ENCODE measurements around the gene KRTAP5-8. TPM values are rescaled to one million over a fixed set of nuclear protein-coding genes. Genes with fewer than 3 reads are reported as not detected.

The KRTAP5-8 gene
- total RNA-seq, 1 experiment from 2014 or later = not detected

DNA sequence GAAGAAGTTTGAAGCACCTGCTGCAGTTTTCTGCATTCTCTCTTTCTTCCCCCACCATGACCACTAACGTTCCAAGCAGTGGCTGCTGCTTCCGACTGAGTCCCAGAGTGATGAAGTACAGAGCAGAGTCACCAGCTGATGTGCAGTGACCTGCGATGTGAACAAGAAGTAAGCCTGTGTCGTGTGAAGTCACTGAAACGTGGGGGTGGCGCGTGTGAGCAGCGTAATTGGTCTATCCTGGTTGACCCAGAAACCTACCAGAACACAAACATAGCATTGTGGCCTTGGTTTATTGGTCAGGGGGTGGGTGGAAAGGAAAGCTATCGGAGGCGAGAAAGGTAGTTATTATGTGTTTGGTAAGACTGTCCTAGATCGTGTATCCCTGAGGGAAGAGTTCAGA, 7.2 kb upstream of the KRTAP5-8 start:
- Histone ChIP-seq H3K14ac (ENCODE audit: insufficient read depth, low read length) (no peak overlapping the region), H3K4me2 (ENCODE audit: insufficient read depth, insufficient read length, low read length) (no peak overlapping the region)

More for the DNA sequence above, 7.2 kb upstream of the KRTAP5-8 start:
- Histone ChIP-seq H2AK5ac (ENCODE audit: insufficient read length, low read length) (no peak overlapping the region), H3K56ac (ENCODE audit: insufficient read length, low read depth, low read length) (no peak overlapping the region), H3K23me2 (ENCODE audit: insufficient read length, low read depth, low read length, poor library complexity, severe bottlenecking) (no peaks in the 10 kb centered on the region), H2BK15ac (ENCODE audit: low read depth, low read length) (no peak overlapping the region), H3K9ac (ENCODE audit: extremely low read depth, insufficient read length, low read length) (no peak overlapping the region), H3K27ac (ENCODE audit: insufficient read length, low read depth, low read length) (no peak overlapping the region), H3K27me3 (ENCODE audit: insufficient read depth, low read length) (no peaks in the 10 kb centered on the region), H3K23ac (ENCODE audit: insufficient read length, low read depth, low read length) (no peak overlapping the region), H2AFZ (ENCODE audit: low read length) (no peak overlapping the region), H2BK5ac (ENCODE audit: insufficient read length, low read length) (no peak overlapping the region), H3K4me1 (ENCODE audit: insufficient read depth, low read length) (no peaks in the 10 kb centered on the region), H2BK120ac (ENCODE audit: low read depth, low read length, poor library complexity, severe bottlenecking) (no peak overlapping the region), H3K18ac (ENCODE audit: insufficient read length, low read depth, low read length) (no peak overlapping the region), H3T11ph (ENCODE audit: low read length) (no peak overlapping the region), H4K20me1 (ENCODE audit: control insufficient read depth, insufficient read depth, insufficient read length) (no peaks in the 10 kb centered on the region), H4K91ac (ENCODE audit: insufficient read length, low read depth, low read length) (no peak overlapping the region), H2BK20ac (ENCODE audit: low read depth, low read length, poor library complexity, severe bottlenecking) (no peak overlapping the region), H3K79me1 (ENCODE audit: insufficient read depth, low read depth, low read length, poor library complexity, severe bottlenecking) (no peaks in the 10 kb centered on the region), H3K9me3 (ENCODE audit: control insufficient read depth, low read depth, low read length) (no peaks in the 10 kb centered on the region), H3K79me2 (ENCODE audit: insufficient read depth, low read length) (no peaks in the 10 kb centered on the region), H2BK12ac (ENCODE audit: insufficient read length, low read depth, low read length) (no peak overlapping the region), H4K8ac (replicated peaks; ENCODE audit: insufficient read length, low read depth, low read length) (no peak overlapping the region), H4K5ac (ENCODE audit: insufficient read length, low read depth, low read length) (no peak overlapping the region), H3K4ac (ENCODE audit: low read depth, low read length) (no peak overlapping the region)
- WGBS (ENCODE audit: extremely low coverage, insufficient read length, low lambda C conversion rate) = no CpG with 5 or more reads among the region's 11 CpGs
- Mint-ChIP-seq H3K27ac (no peak overlapping the region), H3K9me3 (no peaks in the 10 kb centered on the region), H3K36me3 (ENCODE audit: insufficient read depth in 1 of 3, low read depth in 3 of 3) (no peaks in the 10 kb centered on the region), H3K27me3 (ENCODE audit: low read depth) (peaks cover 8% of the 10 kb centered on the region), H3K4me3 (no peak overlapping the region), H3K4me1 (no peaks in the 10 kb centered on the region; a peak in 1 of 4 replicates)
- TF ChIP-seq, protein P1, sequence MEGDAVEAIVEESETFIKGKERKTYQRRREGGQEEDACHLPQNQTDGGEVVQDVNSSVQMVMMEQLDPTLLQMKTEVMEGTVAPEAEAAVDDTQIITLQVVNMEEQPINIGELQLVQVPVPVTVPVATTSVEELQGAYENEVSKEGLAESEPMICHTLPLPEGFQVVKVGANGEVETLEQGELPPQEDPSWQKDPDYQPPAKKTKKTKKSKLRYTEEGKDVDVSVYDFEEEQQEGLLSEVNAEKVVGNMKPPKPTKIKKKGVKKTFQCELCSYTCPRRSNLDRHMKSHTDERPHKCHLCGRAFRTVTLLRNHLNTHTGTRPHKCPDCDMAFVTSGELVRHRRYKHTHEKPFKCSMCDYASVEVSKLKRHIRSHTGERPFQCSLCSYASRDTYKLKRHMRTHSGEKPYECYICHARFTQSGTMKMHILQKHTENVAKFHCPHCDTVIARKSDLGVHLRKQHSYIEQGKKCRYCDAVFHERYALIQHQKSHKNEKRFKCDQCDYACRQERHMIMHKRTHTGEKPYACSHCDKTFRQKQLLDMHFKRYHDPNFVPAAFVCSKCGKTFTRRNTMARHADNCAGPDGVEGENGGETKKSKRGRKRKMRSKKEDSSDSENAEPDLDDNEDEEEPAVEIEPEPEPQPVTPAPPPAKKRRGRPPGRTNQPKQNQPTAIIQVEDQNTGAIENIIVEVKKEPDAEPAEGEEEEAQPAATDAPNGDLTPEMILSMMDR (conservative IDR thresholded peaks at IDR 0.05) = no peak
- DNase-seq = no peak

Measured in H9 (cell line).